ENCODE measurements around the gene CCDC127.

- TF ChIP-seq CTCF (IDR thresholded peaks at IDR 0.05; ENCODE audit: borderline replicate concordance, extremely low read depth, low read length, poor library complexity, severe bottlenecking) (peak; percentile 96), EZH2 (IDR thresholded peaks at IDR 0.05; ENCODE audit: borderline replicate concordance, low read depth, low read length, severe bottlenecking) (no peak)
Measured at GRCh38 chr5:188488-189481, 29.2 kb downstream of the CCDC127 start.
